NCI-H526 treated with DMSO at 0.1 percent for 48 hours (cell line): ENCODE data around the gene TIMD4.
"Not testable (repeated sequence)": the region's sequence is repeated elsewhere in the genome, so short reads cannot be mapped to it uniquely, and the experiment has no call there.

Experiments used
- DNase-seq: peaks from one replicate; lab custom pipeline; 2025; lab: John Stamatoyannopoulos, UW

The TIMD4 gene

DNA sequence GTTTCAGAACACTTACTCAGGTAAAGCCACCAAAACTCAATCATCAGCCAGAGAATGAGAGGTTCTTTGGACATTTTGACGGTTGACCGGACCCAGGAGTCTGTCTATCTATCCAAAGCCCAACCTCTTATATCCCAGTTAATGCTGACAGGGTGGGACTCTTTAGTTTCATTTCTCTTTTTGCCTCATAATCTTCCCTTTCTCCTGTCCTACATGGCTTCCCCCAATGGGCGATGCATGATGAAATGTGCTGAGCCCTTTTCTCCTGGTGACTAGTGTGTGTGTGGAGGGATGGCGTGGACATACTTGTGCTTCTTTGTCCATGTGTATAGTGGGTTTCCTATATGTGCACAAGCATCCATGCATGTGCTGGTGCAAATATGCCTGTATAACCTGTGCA is at the start of gene TIMD4:
TSS of gene TIMD4 (minus strand) at position 102 of the 400 bp plus-strand sequence. CDS start at position 74, 28 bp downstream.
- DNase-seq, result no peak

DNA sequence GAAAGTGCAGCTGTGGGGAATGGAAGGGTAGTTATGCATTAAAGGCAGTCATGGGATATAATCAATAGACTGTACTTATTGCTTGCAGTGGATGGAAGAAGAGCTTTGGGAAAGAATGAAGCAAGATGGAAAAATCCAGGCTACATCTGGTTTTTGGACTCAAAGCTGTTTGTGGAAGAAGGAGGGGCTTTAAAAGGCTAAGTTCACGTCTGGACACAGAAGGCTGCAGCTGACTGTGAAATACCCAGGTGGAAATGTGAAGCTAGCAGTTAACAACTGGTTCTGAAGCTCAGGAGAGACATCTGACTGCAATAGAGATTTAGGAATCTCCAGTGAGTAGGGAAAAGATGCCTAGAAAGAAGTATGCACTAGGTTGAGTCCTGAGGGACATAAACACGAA is 43.2 kb upstream of the TIMD4 start:
- DNase-seq, result no peak

DNA sequence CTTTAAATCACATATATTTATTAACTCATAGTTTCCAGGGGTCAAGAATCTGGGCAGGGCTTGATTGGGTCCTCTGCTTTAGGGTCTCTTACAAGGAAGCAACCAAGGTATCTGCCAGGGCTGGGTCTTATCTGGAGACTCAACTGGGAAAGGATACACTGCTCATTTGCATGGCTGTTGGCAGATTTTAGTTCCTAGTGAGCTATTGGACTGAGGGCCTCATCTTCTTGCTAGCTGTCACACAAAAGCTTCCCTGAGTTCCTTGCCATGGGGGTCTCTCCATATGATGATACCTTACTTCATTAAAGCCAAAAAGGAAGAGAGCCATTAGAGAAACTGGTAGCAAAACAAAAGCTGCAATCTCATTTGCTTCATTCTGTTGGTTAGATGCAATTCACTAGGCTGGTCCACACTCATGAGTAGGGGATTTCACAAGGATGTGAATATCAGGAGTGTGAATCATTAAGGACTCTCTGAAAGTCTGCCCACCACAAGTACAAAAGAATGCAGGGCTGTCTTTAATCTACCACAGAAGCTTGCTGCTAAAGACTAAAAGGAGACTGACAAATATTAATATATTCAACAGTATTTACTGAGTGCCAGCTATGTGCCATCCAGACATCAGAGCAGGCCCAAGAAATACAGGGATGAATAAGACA is 42.0 kb upstream of the TIMD4 start:
- no peak for DNase-seq

DNA sequence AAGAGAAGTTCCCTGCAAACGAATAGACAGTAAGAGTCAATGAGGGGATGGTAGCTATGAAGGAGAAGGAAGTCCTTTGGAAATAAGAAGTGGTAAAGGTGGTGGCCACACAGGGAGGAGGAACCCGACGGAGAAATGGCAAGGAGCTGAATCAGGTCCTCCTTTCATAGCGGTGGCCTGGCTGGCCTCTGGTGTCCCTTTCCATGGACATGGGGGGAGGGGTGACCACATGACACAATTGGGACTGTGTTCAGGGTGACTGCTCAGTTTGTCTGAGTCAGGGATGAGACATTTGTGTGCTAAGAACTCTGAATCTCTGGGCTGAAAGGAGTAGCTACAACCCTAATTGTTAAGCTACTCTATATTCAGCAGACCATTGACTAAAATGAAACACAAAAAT is 28.7 kb upstream of the TIMD4 start:
- DNase-seq, result no peak

DNA sequence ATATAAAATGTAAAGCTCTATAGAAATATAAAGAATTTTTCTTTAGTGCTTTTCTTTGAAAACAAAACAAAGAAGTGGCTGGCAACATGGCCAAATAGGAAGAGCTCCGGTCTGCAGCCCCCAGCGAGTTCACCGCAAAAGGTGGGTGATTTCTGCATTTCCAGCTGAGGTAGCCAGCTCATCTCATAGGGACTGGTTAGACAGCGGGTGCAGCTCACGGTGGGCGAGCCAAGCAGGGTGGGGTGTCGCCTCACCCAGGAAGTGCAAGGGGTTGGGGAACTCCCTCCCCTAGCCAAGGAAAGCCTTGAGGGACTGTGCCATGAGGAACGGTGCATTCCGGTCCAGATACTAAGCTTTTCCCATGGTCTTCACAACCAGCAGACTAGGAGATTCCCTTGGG is 21.0 kb upstream of the TIMD4 start:
- DNase-seq, result no peak

DNA sequence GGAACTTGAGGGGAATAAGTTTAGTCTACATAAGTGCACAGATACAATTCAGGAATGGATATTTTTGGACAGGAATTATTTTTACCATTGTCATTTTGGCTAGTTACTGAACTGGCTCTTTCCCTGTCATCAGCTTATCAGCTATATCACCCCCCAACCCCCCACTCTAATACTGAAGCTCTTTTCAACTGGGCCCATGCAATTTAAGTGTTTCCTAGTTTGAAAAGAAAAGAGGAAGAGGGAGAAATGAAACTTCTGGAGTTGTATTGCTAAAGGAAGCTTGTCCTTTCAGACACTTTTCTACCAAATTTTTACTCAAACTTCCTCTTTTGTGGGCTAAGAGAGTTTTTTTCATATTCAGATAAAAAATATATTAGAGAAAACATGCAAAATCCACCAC is 18.5 kb upstream of the TIMD4 start:
- no peak for DNase-seq

DNA sequence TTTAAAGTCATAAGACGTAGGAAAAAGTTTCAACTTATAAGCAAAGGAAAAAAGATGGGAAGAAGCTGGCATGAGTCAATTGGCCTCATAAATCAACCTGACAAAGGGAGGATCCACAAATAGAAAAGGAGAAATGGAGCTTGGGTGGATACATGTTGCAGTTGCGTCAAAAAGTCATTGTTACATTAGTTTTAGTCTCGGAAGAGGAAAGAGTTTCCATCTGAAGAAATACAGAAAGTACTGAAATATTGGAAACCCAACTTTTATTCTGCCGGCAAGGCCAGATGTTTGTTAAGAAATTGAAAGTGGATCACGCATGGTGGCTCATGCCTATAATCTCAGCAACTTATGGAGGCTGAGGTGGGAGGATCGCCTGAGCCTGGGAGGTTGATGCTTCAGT is 11.3 kb upstream of the TIMD4 start:
- DNase-seq, result no peak

DNA sequence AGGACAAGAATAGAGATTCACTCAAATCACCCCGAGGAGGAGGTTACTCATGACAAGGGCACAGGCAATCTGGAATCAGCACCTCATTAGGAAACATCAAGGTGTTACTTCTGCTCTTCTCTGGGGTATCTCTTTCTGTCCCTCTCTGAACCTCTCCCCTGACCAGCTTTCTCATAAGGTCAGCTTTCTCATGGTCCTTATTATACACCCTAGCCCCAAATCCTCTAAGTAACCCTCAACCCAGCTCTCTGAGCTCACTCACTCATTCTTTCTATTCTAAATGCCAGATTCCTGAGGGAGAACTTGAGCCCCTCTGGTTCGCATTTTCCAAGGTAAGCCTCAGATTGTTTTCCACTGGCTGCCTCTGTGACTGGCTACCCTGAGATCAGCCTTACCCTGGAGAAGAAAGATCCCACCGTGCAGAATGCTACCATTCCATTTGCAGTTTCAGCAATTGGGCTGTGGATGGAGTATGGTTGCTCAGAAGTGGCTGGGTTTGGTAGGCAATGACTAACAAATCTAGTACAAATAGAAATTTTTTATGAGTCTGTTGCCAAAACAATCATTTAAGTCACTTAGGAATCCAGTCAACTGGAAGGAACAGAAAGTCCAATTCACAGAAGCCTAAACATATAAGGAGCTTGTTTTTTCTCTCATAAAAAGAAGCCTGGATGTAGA is 9.0 kb upstream of the TIMD4 start:
- no peak for DNase-seq

DNA sequence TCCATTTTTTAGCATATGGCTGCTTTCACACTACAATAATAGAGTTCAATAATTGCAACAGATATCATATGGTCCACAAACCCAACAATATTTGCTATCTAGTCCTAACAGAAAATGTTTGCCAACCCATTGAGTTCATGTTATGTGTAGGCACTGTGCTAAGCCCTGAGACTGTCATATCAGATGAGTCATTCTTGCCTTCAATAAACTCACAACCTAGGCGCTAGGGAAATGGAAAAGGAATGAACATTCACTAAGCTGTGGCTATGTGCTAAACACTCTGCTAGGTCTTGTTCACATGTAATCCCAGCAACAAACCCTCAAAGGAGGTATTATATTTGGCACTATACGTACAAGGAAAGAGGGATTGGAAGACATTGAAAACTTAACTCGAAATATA is 8.4 kb upstream of the TIMD4 start:
- no peak for DNase-seq

DNA sequence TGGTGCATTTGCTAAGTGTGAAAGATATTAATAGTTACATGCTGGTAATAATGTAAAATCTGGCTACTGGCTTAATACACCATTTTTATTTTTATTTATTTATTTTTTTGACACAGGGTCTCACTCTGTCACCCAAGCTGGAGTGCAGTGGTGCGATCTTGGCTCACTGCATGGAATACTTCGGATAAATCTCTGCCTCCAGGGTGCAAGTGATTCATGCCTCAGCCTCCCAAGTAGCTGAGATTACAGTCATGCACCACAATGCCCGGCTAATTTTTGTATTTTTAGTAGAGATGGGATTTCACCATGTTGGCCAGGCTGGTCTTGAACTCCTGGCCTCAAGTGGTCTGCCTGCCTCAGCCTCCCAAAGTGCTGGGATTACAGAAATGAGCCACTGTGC is 4.4 kb upstream of the TIMD4 start:
- not testable (repeated sequence) for DNase-seq

DNA sequence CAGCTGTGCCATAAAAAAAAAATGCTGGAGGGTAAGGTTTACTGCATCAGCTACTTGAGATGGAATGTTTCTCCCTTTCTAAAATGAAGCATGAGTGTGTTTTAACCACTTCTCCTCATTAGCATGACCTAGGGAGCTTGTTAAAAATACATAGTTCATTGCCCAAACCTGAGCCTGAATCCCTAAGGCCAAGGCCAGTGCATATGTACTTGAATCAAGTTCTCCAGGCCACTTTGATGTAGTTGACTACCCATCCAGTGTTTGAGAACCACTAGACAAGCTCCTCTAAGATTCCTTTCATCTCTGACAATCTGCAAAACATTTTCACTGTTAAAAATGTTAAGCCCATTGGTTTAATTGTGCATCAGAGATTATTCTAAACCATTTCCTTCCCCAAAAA is 6.7 kb downstream of the TIMD4 start:
- no peak for DNase-seq

DNA sequence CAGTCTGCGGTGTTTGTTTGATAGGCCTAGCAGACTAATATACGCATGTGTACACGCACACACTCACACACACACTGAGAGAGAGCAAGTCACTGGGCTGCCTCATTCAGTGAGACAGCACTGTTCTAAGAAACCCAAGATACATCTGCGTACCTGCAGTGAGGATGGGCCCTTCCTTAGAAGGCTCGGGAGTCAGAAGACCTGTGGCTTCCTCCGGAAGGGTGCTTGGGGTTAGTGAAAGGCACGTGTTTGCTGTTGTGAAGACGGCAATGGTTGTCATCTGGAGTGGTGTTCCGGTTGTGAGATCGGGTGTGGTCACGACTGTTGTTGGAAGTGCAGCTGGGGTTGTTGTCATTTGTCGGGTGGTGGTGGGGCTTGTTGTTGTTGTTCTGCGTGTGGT is 11.7 kb downstream of the TIMD4 start:
- DNase-seq, result no peak

DNA sequence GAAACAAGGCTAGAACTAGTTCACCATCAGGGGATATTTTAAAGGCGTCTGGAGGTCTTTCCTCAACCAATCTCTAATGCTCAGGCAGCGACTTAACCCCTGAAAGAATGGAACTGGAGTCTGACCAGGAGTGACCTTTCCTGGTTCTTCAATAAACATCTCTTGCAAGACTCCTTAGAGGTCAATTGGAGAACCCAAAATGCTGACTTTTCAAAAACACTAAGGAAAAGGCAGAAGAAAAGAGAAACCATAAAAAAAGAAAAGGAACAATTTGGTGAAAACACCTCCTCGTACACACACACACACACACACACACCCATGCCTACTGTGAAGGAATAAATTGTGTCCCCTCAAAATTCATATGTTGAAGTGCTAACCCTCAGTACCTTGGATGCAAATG is 12.3 kb downstream of the TIMD4 start:
- DNase-seq, result no peak

DNA sequence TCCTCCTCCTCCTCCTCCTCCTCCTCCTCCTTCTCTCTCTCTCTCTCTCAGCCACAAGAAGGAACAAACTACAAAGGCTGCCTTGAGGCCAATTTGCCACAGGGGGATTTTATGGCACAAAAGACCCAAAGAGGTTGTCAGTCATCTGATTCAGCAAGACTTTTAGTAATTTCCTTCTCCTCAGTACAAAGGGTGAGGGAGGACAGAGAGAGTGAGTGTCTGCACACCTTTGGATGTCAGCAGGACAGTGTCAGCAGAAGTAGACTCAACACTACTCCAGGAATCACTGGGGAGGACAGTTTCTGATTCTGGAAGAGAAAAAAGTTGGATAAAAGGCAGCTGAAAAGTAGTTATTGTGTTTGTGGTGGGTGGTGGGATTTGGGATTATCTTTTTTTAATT is 13.6 kb downstream of the TIMD4 start:
- DNase-seq, result no peak

DNA sequence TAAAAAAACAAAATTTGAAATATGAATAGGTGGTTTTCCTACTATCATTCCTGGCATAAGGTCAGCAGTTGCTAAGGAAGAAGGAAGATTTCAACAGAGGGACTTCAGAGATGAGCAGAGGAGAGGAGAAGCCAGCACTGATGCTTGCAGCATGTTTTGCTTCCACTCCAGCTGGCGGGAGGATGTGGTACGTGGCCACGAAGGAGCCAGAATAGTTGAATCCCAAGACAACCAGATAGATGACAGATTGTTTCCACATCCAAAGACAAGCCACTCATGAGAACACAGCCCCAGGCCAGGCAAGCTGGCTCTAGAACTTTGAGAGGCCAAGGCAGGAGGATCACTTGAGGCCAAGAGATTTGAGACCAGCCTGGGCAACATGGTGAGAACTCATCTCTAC is 15.1 kb downstream of the TIMD4 start:
- no peak for DNase-seq

DNA sequence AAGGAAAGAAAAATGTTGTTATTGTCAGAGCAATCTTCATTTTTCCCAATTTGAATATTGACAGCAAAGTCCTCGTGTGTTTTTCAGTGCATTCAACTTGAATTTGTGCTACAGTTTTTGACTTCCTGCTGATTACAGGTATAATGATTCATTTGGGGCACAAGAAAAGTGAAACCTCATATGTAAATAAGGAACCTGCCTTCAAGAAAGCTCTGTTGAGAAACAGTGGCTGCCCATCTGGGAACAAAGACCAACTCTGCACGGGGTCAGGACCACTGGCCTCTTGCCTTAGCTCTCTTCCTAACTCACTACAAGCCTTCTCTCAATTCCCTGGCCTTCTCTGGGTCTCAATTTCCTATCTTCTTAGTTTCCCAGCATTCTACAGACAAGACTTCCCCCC is 21.0 kb downstream of the TIMD4 start:
- DNase-seq, result no peak

DNA sequence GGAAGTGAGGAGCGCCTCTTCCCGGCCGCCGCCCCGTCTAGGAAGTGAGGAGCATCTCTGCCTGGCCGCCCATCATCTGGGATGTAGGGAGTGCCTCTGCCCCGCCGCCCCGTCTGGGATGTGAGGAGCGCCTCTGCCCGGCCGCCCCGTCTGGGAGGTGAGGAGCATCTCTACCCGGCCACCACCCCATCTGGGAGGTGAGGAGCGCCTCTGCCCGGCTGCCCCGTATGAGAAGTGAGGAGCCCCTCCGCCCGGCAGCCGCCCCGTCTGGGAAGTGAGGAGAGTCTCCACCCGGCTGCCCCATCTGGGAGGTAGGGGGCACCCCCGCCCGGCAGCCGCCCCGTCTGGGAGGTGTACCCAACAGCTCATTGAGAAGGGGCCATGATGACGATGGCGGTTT is 22.6 kb downstream of the TIMD4 start:
- DNase-seq, result not testable (repeated sequence)

DNA sequence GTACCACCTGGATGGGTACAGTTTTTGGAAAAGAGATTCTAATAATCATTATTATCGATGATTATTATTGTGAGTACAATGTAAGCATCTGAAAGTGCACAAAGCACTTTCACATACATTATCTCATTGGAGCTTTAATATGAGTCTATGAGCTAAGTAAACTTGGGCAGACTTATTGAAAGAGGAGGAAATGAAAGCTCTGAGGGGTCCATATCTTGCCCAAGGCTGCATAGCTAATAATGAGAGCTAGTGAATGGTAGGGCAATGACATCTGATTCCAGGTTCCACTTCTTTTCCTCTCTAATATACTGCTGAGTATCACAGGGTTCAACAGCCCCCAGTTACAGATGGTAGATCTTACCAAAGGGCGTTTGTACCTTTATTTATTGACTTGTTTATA is 26.1 kb downstream of the TIMD4 start:
- no peak for DNase-seq

DNA sequence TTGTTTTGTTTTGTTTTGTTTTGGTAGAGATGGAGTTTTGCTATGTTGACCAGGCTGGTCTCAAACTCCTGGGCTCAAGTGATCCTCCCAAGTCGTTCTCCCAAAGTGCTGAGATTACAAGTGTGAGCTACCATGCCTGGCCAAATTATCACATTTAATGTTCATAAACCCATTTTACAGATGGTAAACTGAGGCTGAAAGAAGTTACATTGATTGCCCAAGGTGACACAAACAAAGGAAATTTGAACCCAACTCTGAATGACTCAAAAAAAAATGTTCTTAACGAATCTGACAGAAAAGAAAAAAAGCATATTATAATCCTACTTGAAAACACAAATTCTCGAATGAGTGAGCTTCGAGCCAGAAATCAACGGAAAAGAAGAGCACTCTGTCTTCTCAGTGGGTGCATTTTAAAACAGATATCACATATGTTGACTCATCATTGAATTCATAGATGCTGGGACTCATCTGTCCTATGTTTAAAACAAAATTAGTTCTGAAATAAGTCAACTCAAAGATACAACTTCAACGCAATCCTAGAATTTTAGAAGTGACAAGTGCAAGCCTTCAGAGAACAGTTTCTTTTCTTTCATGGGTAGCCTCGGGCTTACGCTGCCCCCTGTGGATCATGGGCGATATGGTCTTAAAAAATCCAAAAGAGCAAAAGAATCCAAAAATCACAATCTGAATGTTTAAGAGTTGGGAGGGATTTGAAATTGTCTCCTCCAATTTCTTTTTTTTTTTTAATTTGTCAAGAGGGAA is 28.4 kb downstream of the TIMD4 start:
- DNase-seq, result no peak

DNA sequence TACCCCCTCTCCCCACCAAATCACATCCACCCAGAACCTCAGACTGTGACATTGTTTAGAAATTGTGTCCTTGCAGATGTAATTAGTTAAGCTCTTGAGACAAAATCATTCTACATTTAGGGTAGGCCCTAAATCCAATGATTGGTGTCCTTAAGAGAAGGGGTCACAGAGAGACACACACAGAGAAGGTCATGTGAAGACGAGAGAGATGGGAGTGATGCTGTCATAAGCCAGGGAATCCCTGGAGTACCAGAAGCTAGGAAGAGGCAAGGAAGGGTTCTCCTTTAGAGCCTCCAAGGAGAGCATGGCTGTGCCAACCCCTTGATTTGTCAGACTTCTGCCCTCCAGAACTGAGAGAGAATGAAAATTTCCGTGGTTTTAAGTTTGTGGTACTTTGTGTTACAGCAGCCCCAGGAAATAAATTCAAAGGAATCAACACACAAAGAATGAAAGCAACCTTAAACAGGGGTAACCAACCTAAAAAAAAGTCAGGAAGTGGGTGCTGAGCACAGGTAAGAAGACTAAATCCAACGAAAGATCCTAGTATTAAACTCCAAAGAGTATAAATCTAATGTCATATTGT is 33.6 kb downstream of the TIMD4 start:
- no peak for DNase-seq

DNA sequence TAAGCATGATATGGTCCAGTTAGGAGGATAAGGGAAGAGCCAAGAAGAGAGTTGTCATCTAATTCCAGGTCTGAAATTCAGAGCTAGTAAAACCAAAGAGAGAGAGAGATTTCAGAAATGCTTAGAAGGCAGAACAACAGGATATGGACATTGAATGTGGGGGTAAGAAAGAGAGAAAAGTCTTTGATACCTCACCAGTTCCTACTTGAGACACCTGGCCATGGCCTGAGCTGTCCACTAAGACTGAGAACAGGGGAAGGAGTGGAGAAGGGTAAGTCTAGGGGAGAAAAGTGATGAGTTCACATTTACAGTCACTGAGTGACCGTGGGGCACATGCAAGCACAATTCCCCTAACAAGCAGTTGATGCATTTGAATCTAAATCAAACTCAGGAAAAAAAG is 35.5 kb downstream of the TIMD4 start:
- no peak for DNase-seq

DNA sequence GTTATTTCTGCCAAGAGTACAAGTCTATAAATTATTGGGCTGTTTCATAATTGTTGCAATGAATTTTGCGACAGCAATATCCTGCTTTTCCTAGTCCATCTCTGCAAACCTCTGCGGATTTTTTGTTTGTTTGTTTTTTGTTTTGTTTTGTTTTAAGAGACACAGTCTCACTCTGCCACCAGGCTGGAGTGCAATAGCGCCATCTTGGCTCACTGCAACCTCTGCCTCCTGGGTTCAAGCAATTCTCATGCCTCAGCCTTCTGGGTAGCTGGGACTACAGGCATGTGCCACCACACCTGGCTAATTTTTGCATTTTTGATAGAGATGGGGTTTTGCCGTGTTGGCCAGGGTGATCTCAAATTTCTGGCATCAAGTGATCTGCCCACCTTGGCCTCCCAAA is 37.3 kb downstream of the TIMD4 start:
- not testable (repeated sequence) for DNase-seq

DNA sequence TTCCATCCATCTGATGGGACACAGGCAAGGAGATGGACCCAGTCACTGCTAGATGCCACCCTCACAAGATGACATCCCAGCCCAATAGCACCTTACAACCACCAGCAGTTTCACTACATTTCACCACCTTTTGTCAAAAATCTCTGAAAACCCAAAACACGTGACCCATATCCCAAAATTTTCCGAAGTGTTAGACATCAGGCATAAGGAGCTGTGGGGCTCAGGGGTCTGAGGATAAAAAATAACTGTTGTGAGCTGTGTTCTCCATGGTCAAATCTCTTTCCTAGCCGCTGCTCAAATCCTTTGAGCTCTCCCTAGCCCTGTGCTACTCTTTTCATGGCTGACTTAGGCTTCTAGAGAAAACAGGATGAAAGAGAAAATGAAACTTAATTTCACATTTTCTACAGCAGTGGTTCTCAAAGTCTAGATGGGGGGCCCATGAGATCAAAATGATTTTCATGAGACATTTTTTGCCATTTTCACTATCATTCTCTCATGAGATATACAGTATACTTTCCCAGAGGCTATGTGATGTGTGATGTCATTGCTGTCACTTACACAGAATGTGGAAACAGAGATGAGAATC is 40.7 kb downstream of the TIMD4 start:
- no peak for DNase-seq
